Measurements from ENCODE around the gene CCM2. TPM values are rescaled to one million over a fixed set of nuclear protein-coding genes. Genes with fewer than 3 reads are reported as not detected.

CCM2 gene
- total RNA-seq, 3 donors from 2014 or later, result 33.4 to 43.8 (median 35.8) TPM

- Histone ChIP-seq H3K4me3 (no peak overlapping the region), H3K36me3 (ENCODE audit: low read depth) (no peaks in the 10 kb centered on the region), H3K4me1 (ENCODE audit: low read depth) (peaks cover 5% of the 10 kb centered on the region), H3K9me3 (no peaks in the 10 kb centered on the region)
- no peak for TF ChIP-seq CTCF (IDR thresholded peaks at IDR 0.05)
- intact Hi-C loops (cut with DNase I, micrococcal nuclease), result no loop called here
- DNase-seq (no peak), ATAC-seq (no peak)
Observed at GRCh38 chr7:44994877-44995554, 5.0 kb upstream of the CCM2 start.

DNA sequence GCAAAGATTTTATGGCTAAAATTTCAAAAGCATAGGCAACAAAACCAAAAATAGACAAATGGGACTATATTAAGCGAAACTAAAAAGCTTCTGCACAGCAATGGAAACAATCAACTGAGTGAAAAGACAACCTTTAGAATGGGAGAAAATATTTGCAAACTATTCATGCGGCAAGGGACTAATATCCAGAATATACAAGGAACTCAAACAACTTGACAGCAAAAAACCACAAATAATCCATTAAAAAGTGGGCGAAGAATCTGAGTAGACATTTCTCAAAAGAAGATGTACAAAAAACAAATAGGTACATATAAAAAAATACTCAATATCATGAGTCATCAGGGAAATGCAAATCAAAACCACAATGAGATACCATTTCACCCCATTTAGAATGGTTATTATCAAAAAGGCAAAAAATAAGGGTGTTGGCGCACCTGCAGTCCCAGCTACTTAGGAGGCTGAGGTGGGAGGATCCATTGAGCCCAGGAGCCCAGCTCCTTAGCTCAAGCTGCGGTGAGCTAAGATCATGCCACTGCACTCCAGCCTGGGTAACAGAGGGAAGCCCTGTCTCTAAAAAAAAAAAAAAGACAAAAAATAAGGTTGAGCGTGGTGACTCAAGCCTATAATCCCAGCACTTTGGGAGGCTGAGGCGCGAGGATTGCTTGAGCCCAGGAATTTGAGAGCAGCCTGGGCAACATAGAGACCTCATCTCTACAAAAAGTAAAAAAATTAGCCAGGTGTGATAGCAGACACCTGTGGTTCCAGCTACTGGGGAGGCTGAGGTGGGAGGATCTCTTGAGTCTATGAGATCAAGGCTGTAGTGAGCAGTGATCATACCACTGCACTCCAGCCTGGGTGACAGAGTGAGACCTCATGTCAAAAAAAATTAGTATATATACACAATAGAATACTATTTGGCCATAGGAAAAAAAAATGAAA is 4.2 kb upstream of the CCM2 start:
- Histone ChIP-seq H3K9me3 (no peaks in the 10 kb centered on the region), H3K4me3 (no peak overlapping the region), H3K4me1 (ENCODE audit: low read depth) (peaks cover 6% of the 10 kb centered on the region), H3K36me3 (ENCODE audit: low read depth) (no peaks in the 10 kb centered on the region)
- TF ChIP-seq CTCF (IDR thresholded peaks at IDR 0.05), result no peak
- ATAC-seq, result no peak
- intact Hi-C loops (cut with DNase I, micrococcal nuclease), result no loop called here
- no peak for DNase-seq

GRCh38 chr7:44998153-44998871 is 1.7 kb upstream of the CCM2 start:
- no peak for TF ChIP-seq CTCF (IDR thresholded peaks at IDR 0.05)
- Histone ChIP-seq H3K4me1 (ENCODE audit: low read depth) (peaks cover 18% of the 10 kb centered on the region), H3K36me3 (ENCODE audit: low read depth) (no peaks in the 10 kb centered on the region), H3K9me3 (no peaks in the 10 kb centered on the region), H3K4me3 (no peak overlapping the region)
- ATAC-seq (no peak), DNase-seq (no peak)
- intact Hi-C loops (cut with DNase I, micrococcal nuclease), result no loop called here

DNA sequence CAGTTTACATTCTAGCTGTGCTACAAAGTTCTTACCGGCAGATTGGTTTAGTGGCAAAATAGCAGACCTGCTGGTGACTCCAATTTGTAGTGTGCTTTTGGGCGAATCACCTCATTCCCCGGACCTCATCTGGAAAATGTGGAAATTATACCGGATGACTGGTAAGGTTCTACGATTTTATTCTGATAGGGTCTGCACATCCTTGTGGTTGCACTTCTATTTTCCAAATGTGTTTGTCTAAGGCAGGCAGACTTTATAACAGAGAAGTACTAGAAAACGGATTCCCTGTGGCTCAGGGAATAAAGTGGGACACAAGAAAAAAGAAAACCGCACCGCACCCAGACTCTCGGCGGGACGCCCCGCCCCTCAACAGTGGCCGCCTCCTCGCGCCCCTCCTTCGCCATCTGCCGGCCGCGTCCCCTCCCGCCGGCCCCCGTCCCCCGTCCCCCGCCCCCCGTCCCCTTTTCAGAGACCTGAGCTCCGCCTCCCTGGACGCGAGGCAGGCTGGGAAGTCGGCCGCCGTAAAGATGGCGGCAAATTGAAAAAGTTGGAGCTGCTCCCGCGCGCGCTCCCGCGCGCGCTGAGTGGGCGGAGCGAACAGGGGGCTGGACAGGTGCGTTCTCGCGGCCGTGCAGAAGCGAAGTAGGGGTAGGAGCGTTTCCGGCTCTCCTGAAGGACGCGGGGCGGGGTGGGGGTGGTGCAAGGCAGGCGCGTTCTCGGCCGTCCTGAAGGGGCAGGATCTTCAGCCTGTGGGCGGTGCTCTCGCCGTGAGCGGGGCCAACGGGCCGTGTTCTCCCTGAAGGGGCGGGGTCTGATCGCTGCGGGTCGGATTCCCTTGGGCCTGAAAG is 532 bp upstream of the CCM2 start:
- peak; percentile 19 for TF ChIP-seq CTCF (IDR thresholded peaks at IDR 0.05)
- peak; percentile 94 for ATAC-seq
- Histone ChIP-seq H3K9me3 (no peaks in the 10 kb centered on the region), H3K4me3 (peak overlapping the region; percentile 48), H3K4me1 (ENCODE audit: low read depth) (peaks cover 18% of the 10 kb centered on the region), H3K36me3 (ENCODE audit: low read depth) (no peaks in the 10 kb centered on the region)
- intact Hi-C loops (cut with DNase I, micrococcal nuclease), result no loop called here
- DNase-seq, result peak; percentile 99 to 100 (median 99)

Measured in mucosa of descending colon (tissue), 3 donors.